GM19025 (cell line): ENCODE measurements around the gene IRF4.

Source experiments
- ATAC-seq: cut with Tn5 transposase; IDR thresholded peaks from one replicate; pipeline ENCODE4 v1.9.1; 2021; ENCODE audit warnings: mild to moderate bottlenecking, low read depth, moderate library complexity; ENCODE audit not compliant: unreplicated experiment

The IRF4 gene

DNA sequence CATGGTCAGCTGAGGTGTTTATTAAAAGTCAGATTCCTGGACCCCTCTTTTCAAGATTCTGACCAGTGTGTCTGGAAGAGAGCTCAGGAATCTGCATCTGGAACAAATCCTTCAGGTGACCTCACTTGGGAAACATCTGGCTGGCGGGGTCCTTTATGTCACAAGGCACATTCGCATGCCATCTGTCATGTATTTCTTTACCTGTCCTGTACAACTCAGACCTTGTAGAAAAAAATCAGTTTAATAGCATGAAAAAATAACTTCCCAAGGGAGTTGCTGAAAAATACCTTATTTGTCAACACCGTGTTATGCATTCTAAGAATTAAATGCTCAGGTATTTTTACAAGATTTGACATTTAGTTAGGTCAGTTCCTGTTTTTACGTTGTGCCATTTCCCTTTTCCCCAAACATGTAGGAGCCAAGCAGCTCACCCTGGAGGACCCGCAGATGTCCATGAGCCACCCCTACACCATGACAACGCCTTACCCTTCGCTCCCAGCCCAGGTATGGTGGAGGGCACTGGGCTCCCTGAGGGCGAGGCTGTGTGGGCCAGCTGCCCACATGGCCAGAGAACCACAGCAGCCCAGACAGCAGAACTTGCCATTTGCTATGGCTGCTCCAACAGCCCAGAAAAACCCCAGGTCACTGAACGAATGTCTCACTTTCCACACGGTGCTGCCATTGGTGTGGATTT lies 4.0 kb downstream of the IRF4 start:
- ATAC-seq, result no peak

DNA sequence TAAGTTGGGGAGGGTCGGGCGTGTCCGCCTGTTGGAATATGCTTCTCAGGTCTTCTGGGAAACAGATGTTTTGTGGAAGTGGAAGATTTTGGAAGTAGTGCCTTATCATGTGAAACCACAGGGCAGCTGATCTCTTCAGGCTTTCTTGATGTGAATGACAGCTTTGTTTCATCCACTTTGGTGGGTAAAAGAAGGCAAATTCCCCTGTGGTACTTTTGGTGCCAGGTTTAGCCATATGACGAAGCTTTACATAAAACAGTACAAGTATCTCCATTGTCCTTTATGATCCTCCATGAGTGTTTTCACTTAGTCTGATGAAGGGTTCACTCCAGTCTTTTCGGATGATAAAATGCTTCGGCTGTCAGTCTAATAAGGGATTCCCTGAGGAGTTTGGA lies 4.6 kb downstream of the IRF4 start:
- no peak for ATAC-seq

DNA sequence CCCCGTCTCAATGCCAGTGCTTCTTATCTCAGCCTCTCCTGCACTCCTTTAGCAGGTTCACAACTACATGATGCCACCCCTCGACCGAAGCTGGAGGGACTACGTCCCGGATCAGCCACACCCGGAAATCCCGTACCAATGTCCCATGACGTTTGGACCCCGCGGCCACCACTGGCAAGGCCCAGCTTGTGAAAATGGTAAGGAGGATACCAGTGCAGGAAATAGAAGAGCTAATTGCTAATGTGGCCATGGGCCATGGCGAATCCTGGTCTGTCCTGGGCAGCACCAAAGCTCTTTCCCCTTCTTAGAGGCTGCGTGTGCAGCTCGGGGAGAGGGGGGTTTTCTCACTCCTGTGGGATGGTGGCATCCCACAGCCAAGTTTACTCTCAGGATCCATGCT lies 5.5 kb downstream of the IRF4 start:
- ATAC-seq, result no peak

DNA sequence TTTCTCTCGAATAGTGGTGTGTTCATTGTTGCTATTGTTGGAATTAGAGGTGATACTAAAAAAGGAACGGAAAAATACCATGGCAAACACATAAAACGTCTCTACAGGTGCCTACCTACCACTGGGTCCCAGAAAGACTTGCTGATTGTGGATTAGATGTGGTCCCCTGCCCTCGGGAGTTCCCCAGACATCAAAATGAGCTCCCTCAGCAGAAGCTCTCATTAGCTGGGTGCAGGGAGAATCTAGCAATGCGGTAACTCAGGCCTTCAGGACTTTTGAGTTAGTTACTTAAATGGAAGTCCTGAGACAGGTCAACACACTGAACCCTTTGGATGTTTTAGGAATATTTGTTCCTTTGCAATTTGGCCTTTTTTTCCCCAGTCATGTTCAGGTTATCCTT lies 6.1 kb downstream of the IRF4 start:
- no peak for ATAC-seq

DNA sequence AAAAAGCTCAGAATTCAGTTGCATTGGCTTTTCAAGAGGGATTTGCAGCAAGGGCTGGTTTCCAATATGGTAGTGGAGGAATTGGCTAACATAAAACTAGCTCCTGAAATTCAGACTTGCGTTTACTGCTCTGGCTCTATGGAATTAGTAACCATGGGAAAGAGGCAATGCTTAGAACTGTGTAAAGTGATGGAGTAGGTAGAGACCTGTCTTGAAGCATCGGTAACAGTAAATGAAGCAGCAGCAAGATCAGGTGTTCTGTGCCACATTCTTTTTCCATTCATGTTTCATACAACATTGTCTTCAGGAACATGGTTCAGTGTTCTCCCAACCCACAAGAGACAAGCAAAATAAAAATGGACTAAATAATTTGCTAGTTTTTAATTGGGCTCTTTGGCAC lies 6.5 kb downstream of the IRF4 start:
- no peak for ATAC-seq

DNA sequence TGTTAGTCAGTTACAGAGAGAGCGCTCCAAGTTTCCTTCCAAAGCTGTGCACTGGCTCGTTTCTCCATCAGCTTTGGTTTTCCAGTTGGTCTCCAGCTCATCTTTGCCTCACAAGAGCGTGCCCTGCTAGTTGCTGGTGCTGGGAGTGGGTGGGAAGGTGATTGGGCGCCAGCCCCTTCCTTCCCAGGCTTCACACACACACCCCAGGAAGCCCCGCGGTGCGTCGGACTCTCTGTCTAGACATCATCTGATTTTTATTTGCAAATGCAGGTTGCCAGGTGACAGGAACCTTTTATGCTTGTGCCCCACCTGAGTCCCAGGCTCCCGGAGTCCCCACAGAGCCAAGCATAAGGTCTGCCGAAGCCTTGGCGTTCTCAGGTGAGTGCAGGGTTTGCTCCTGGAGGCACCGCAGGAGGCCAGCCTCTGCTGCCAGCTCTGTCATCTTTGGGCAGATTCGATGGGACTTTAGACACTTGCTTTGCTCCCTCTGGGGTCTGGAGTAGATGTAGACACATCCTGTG lies 7.1 kb downstream of the IRF4 start:
- ATAC-seq, result no peak

DNA sequence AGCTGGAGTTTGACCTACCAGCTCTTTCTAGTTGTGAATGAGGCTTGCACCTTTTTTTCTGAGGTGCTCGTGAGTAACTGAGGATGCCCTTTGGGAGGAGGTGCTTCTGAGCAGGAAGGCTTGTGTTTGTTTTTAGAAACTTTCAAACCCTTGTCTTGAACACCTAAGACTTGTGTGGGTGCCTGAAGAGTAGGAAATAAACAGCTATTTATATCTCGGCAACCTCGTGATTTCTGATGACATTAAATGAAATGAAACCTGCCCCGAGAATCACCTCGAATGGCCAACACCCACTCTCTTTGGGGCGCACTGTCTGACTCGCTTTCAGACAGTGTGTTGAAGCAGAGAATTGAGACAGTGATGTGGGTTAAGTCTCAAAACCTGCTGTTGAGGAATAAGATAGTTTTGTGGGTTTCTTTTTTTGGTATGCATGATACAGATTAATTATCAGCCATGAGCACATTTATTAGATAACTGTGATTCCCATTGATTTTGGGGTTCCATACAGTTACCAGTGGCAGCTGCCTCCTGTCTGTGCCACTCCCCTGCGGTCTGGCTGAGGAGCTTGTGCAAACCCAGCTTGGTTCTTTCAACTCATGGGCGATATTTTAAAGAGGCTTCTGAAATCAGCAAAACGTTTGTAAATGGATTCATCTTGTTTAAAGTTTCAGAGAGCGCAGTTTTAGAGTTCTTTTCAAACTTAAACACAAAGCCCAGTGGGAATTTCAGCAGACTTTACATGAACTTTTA lies 8.4 kb downstream of the IRF4 start:
- ATAC-seq, result peak; percentile 45

DNA sequence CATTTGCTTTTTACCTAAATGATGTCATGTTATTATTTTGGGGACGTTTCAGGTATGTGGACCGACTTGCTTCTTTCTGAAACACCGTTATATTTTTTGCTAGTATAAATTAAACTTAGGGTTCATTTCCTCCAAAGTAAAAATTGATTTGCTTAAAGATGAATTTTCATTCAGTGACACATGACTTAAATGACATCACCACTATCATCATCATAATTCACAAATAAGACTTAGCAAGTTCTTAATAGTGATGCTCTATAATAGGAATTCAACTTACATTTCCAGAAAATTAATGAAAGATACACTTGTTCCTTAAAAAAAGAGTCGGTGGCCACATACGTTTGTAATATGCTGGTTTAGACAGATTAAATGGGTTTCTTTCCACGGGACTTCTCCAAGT lies 9.3 kb downstream of the IRF4 start:
- ATAC-seq, result no peak

DNA sequence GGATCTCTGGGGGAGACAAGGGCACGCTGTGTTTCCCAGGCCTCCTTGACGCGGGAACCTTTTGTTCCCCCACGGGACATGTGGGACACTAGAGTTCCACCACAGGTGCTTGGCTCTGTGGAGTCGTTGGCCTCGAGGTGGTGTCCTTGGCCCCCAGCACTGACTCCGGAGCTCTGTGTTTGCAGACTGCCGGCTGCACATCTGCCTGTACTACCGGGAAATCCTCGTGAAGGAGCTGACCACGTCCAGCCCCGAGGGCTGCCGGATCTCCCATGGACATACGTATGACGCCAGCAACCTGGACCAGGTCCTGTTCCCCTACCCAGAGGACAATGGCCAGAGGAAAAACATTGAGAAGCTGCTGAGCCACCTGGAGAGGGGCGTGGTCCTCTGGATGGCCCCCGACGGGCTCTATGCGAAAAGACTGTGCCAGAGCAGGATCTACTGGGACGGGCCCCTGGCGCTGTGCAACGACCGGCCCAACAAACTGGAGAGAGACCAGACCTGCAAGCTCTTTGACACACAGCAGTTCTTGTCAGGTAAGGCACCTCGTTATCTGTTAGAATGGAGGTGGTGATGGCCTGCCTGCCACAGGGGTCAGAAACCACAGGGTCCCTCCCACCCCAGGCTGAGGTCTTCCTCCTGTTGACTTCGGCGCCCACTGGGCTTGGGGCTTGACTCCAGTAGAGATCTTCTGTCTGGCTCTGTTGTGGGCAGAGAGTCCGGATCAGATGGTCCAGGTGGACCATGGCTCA lies 9.9 kb downstream of the IRF4 start:
- ATAC-seq, result no peak

DNA sequence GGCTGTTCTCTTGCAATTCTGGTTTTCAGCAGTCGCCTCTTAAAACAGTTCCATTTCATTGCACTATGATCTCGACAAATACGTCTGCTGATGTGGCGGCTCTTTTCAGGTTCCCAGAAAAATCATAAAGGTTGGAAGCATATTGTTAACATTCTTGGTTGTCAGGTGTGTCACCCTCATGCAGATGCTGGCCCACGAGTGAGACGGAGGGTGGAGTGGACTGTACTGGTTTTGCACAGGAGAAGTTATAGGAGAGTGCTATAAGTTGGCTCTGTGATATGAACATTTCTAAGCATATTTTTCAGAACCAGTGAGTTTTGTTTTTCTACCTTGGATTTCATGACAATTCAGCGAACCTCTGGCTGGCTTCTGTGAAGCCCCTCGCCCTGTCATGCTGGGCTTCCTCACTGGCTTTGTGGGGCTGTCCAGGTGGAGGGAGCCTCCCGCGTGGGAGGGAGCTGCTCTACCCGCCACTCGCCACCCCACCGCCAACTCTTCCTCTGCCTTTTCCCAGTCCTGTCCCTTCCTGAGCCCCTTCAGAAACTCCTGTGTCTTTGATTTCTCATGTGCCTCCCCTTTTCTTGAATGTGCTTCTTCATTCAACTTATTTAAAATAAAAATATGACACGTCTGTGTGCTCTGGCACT lies 10.6 kb downstream of the IRF4 start:
- no peak for ATAC-seq

DNA sequence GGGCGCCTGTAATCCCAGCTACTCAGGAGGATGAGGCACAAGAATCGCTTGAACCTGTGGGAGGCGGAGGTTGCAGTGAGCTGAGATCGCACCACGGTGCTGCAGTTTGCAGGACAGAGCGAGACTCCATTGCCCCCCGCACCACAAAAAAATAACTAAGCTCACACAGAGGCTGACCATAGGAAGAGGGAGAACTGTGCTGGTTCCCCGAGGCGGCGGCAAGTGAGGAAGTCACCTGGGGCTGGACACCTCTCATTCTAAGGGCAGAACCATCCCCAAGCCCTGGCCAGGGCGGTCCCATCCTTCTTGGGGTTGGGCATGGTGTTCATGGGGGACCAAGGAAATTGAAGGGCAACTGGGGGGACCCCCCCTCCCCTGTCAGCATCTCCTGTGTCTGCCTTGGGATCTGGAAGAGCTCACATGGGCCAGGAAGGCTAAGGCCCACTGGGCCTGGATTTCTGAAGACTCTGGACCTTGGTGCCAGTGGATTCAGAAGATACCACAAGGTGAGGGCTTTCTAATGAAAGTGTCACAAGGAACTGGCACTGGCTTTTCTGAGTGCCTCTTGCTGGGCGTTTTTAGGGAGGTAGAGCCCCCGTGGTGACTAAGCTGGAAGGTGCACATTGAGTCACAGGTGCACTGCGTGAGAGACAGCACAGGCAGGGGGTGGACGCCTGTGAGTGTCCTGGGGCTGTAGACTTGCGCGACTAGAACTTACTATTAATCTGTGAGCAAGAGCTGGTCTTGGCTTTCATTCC lies 11.5 kb downstream of the IRF4 start:
- no peak for ATAC-seq

DNA sequence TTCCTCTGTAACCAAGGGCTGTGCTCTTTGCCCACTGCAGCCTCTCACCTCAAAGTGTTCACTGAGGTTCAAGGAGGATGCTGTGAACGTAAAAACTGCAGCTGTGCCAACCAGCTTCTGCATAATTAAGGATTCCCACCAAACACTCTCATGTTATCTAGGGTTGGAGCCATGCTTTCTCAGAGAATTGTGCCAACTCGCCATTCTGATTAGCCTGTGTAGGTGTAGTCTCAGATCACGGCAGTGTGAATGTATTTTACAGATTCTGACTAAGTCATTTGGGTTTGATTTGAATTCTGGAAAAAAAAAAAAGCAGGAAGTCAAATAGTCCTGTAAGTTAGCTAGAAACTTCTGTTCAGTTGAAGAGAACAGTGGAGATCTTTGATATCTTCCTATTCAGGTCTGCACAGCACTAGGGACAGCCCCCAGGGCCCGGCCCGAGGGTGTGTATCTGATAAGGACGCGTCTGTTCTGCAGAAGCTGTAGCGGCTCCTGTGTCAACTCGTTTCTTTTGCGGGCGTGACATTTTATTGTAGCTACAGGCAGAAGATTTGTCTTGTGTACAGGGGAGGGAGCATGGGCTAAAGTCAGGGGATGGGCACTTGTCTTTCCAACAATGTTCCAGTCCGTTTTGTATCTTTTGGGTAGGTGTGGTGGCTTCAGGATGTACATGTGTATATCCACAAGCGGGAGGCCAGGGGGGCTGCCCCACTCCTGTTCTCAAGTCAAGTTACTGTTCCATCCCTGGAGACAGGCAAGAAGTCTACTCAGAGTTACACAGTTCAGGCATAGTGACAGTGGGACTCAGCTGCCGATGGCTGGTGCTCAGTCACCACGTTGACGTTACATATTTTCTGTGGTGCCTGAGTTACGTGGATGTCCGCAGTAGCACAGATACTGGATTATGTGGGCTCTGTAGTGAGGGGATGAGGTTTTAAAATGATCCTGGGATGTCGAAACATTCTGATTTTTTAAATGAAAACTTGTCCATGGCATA lies 12.4 kb downstream of the IRF4 start:
- no peak for ATAC-seq

DNA sequence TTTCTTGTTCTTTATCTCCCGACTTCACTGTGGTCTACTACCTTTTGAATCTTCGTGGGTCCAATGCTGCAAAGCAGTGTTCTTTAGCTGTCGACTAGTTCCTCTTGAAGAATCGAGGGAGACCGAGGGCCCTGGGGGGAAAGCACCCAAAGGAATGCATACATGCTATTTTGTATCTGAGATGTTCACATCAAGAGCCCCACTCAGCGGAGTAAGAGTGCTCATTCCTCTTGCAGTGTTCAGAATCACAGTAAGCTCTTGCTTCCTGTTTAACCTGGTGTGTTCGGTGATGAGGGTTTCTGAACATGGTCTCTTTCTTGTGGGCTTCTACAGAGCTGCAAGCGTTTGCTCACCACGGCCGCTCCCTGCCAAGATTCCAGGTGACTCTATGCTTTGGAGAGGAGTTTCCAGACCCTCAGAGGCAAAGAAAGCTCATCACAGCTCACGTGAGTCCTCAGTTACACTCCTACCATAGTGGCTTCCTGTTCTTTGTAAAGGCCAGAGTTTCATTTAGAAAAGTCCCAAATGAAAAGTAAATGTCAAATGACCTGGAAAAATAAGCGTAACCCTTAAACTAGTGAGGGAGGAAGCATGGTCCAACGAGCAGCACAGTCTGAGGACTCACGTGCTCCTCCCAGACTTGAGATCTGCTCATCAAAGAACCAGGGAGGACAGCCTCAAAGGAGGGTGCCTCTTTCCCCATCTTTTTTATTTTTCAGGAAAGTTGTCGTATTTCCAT lies 13.3 kb downstream of the IRF4 start:
- ATAC-seq, result no peak

DNA sequence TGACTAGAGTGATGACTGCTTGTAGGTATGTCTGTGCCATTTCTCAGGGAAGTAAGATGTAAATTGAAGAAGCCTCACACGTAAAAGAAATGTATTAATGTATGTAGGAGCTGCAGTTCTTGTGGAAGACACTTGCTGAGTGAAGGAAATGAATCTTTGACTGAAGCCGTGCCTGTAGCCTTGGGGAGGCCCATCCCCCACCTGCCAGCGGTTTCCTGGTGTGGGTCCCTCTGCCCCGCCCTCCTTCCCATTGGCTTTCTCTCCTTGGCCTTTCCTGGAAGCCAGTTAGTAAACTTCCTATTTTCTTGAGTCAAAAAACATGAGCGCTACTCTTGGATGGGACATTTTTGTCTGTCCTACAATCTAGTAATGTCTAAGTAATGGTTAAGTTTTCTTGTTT lies 16.6 kb downstream of the IRF4 start:
- ATAC-seq, result no peak

DNA sequence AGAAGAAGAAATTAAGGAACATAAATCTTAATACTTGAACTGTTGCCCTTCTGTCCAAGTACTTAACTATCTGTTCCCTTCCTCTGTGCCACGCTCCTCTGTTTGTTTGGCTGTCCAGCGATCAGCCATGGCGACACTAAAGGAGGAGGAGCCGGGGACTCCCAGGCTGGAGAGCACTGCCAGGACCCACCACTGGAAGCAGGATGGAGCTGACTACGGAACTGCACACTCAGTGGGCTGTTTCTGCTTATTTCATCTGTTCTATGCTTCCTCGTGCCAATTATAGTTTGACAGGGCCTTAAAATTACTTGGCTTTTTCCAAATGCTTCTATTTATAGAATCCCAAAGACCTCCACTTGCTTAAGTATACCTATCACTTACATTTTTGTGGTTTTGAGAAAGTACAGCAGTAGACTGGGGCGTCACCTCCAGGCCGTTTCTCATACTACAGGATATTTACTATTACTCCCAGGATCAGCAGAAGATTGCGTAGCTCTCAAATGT lies 17.1 kb downstream of the IRF4 start:
- no peak for ATAC-seq

DNA sequence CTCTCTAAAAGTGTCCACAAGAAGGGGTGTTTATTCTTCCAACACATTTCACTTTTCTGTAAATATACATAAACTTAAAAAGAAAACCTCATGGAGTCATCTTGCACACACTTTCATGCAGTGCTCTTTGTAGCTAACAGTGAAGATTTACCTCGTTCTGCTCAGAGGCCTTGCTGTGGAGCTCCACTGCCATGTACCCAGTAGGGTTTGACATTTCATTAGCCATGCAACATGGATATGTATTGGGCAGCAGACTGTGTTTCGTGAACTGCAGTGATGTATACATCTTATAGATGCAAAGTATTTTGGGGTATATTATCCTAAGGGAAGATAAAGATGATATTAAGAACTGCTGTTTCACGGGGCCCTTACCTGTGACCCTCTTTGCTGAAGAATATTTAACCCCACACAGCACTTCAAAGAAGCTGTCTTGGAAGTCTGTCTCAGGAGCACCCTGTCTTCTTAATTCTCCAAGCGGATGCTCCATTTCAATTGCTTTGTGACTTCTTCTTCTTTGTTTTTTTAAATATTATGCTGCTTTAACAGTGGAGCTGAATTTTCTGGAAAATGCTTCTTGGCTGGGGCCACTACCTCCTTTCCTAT lies 17.9 kb downstream of the IRF4 start:
- no peak for ATAC-seq

DNA sequence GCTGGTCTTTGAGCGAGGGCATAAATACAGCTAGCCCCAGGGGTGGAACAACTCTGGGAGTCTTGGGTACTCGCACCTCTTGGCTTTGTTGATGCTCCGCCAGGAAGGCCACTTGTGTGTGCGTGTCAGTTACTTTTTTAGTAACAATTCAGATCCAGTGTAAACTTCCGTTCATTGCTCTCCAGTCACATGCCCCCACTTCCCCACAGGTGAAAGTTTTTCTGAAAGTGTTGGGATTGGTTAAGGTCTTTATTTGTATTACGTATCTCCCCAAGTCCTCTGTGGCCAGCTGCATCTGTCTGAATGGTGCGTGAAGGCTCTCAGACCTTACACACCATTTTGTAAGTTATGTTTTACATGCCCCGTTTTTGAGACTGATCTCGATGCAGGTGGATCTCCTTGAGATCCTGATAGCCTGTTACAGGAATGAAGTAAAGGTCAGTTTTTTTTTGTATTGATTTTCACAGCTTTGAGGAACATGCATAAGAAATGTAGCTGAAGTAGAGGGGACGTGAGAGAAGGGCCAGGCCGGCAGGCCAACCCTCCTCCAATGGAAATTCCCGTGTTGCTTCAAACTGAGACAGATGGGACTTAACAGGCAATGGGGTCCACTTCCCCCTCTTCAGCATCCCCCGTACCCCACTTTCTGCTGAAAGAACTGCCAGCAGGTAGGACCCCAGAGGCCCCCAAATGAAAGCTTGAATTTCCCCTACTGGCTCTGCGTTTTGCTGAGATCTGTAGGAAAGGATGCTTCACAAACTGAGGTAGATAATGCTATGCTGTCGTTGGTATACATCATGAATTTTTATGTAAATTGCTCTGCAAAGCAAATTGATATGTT lies 19.2 kb downstream of the IRF4 start:
- ATAC-seq, result no peak
